GM19238 (cell line): ENCODE measurements around the gene POTED.
"Not testable (repeated sequence)": the region's sequence is repeated elsewhere in the genome, so short reads cannot be mapped to it uniquely, and the experiment has no call there.

Source experiments
- DNase-seq: peaks from one replicate; pipeline ENCODE4 v3.0.0; 2011; ENCODE audit warnings: low spot score; ENCODE audit not compliant: insufficient read length

Gene POTED

DNA sequence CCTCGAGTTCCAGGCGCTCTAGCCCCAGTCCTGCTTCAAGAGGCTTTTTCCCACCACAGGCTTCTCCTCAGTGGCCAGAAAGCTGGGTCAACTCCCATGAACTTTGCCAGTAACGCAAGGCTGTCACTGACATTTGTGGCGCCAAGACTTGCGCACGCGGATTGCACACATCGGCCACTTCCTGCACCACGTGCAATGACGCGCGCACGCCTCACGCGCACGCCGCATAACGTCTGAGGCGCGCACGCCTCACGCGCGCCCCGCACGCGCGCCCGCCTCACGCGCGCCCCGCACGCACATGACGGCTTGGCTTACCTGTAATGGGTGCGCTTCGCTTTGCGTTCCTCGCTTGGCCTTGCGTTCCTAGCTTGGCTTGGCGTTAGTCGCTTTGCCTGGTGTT, at the start of gene POTED:
TSS of gene POTED (plus strand) at position 301 of the 400 bp plus-strand sequence. CDS start 452 bp downstream, outside the sequence.
- DNase-seq = not testable (repeated sequence)

GRCh38 chr21:13650101-13650500, 40.5 kb downstream of the POTED start:
- not testable (repeated sequence) for DNase-seq

GRCh38 chr21:13651746-13652145, 42.2 kb downstream of the POTED start:
- DNase-seq = not testable (repeated sequence)
